ENCODE data around the gene GTF2A1.

GTF2A1 gene

DNA sequence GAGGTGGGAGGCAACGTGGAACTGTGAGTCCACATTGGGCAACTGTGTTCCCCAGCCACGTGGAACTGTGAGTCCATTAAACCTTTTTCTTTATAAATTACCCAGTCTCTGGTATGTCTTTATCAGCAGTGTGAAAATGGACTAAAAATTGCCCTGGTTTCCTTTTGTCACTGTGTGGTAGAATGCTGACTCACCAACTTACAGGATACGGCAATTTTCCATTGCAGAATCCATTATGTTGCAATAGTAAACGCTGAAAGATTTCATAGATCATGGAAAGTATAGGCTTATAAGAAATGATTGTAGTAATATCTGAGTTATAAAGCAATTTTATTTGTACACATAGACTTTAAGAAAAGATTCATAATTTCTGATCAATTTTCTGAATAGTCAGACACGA is 93.0 kb downstream of the GTF2A1 start:
- no peak for DNase-seq

DNA sequence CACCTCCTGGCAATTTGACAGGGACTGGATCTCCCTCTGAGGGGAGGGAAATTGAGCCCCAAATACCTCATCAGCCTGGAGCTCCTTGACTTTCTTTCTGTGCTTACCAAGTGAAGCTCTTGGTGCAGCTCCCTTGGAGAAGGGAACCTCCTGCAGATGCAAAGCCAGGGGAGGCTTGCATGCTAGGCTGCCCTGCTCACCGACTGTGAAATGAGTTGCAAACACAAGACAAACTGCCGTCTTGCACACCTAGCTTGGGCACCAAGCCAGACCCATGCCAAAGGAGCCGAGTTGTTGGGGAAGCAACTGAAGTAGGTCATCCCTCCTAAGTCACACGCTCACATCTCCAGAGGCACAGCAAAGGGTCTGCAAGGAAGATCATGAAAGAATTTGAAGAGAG is 95.2 kb downstream of the GTF2A1 start:
- no peak for DNase-seq
